Parathyroid adenoma (tissue), 2 donors: ENCODE data around the gene CLOCK.

ENCODE experiments used
- H2AFZ ChIP-seq: fragments of 300-600 bp; sonication (generic); one replicate; pipeline ENCODE4 v1.7.0; 2017; ENCODE audit warnings: antibody characterized with exemption, mild to moderate bottlenecking
- H3K27ac ChIP-seq: fragments of 300-600 bp; sonication (generic); one replicate; pipeline ENCODE4 v1.7.0; 2017
- H3K27me3 ChIP-seq: fragments of 300-600 bp; sonication (generic); one replicate; pipeline ENCODE4 v1.7.0; 2017; ENCODE audit warnings: low read length; ENCODE audit not compliant: control insufficient read depth, insufficient read depth
- H3K36me3 ChIP-seq: fragments of 300-600 bp; sonication (generic); one replicate; pipeline ENCODE4 v1.7.0; 2017; ENCODE audit warnings: low read length; ENCODE audit not compliant: control insufficient read depth, insufficient read depth
- H3K4me1 ChIP-seq: fragments of 300-600 bp; sonication (generic); one replicate; pipeline ENCODE4 v1.7.0; 2017; ENCODE audit warnings: control low read depth
- H3K4me2 ChIP-seq: fragments of 300-600 bp; sonication (generic); one replicate; pipeline ENCODE4 v1.7.0; 2017; ENCODE audit warnings: low read length
- H3K4me3 ChIP-seq: fragments of 300-600 bp; sonication (generic); one replicate; pipeline ENCODE4 v1.7.0; 2017; ENCODE audit warnings: low read depth, low read length
- H3K79me2 ChIP-seq: fragments of 300-600 bp; sonication (generic); one replicate; pipeline ENCODE4 v1.7.0; 2017; ENCODE audit warnings: control low read depth
- H3K9ac ChIP-seq: fragments of 300-600 bp; sonication (generic); one replicate; pipeline ENCODE4 v1.7.0; 2017; ENCODE audit warnings: mild to moderate bottlenecking
- H3K9me3 ChIP-seq: fragments of 300-600 bp; sonication (generic); one replicate; pipeline ENCODE4 v1.7.0; 2017; ENCODE audit warnings: low read length; ENCODE audit not compliant: control insufficient read depth
- TF ChIP-seq, protein P1 (sequence below): fragments of 300-600 bp; sonication (generic); IDR thresholded peaks from one replicate; pipeline ENCODE4 v1.7.0; 2017; ENCODE audit warnings: antibody characterized with exemption, mild to moderate bottlenecking
- donor health status: primary hyperparathyroidism.

The CLOCK gene

DNA sequence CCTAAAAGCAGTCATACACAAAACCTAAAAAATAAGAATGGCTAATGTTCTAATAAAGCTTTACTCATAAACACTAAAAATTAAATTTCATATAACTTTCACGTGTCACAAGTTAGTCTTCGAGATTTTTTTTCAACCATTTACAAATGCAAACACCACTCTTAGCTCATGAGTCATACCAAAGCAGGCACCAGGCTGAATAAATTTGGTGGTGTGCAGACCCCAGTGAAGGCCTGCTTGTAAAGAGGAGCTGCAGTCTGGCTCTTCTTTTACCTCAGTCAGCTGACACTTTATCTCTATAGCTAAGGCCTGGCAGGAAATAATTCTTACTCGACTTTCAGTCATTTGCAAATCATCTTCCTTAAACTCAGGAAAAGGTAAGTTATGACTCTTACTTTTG, 37.4 kb downstream of the CLOCK start:
- no peak overlapping the region for H3K4me2 ChIP-seq

DNA sequence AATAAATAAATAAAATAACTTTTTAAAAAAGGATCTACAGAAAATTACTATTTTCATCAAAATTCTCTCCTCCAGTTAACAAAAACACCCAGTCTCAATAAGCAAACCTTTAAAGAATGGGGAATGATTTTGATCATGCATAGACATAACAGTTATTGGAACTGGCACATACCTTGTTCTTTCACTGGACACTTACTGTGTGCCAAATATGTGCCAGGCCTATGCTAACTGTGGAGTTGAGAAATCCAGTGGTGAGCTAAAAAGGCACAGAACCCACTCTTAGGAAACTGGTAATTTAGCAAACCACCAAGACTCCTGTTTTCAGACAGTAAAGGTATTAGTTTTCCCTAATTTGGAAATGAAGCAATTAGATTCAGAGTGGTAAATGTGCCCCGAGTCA, 39.1 kb downstream of the CLOCK start:
- TF ChIP-seq, protein P1, sequence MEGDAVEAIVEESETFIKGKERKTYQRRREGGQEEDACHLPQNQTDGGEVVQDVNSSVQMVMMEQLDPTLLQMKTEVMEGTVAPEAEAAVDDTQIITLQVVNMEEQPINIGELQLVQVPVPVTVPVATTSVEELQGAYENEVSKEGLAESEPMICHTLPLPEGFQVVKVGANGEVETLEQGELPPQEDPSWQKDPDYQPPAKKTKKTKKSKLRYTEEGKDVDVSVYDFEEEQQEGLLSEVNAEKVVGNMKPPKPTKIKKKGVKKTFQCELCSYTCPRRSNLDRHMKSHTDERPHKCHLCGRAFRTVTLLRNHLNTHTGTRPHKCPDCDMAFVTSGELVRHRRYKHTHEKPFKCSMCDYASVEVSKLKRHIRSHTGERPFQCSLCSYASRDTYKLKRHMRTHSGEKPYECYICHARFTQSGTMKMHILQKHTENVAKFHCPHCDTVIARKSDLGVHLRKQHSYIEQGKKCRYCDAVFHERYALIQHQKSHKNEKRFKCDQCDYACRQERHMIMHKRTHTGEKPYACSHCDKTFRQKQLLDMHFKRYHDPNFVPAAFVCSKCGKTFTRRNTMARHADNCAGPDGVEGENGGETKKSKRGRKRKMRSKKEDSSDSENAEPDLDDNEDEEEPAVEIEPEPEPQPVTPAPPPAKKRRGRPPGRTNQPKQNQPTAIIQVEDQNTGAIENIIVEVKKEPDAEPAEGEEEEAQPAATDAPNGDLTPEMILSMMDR, result no peak
- no peaks in the 10 kb centered on the region for H3K9me3 ChIP-seq
- H3K9ac ChIP-seq, result no peak overlapping the region
- H3K36me3 ChIP-seq, result no peaks in the 10 kb centered on the region
- H3K4me1 ChIP-seq, result no peaks in the 10 kb centered on the region
- H2AFZ ChIP-seq, result no peak overlapping the region
- no peak overlapping the region for H3K27ac ChIP-seq
- no peak overlapping the region for H3K4me2 ChIP-seq
- peaks cover 2% of the 10 kb centered on the region for H3K79me2 ChIP-seq
- no peaks in the 10 kb centered on the region for H3K27me3 ChIP-seq
- H3K4me3 ChIP-seq, result no peak overlapping the region

More for the DNA sequence above, 37.4 kb downstream of the CLOCK start:
- Histone ChIP-seq H3K79me2 (no peaks in the 10 kb centered on the region), H3K27ac (no peak overlapping the region), H3K4me3 (no peak overlapping the region), H3K4me1 (no peaks in the 10 kb centered on the region), H3K9ac (no peak overlapping the region), H3K36me3 (no peaks in the 10 kb centered on the region), H2AFZ (no peak overlapping the region), H3K27me3 (no peaks in the 10 kb centered on the region), H3K9me3 (no peaks in the 10 kb centered on the region)
- TF ChIP-seq, protein P1, result no peak

DNA sequence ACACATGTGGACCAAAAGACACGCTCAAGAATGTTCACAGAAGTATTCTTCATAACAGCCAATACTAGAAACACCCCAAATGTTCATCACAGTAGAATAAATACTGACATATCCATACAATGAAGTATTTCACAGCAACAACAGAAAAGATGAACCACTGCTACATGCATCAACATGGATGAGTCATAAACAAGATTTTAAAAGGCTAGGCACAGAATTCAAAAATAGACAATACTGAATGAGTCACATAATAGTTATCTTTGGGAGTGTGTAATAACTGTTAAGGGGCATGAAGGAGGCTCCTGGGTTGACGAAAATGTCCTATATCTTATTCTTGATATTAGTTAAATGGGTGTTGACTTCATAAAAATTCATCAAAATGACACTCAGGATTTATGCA, 43.5 kb downstream of the CLOCK start:
- Histone ChIP-seq H3K4me2 (no peak overlapping the region), H3K9me3 (no peaks in the 10 kb centered on the region), H3K4me3 (no peak overlapping the region), H3K27ac (no peak overlapping the region), H3K36me3 (no peaks in the 10 kb centered on the region), H3K9ac (no peak overlapping the region), H3K4me1 (no peaks in the 10 kb centered on the region), H3K27me3 (no peaks in the 10 kb centered on the region), H2AFZ (no peak overlapping the region), H3K79me2 (peaks cover 5% of the 10 kb centered on the region)
- TF ChIP-seq, protein P1, result no peak

DNA sequence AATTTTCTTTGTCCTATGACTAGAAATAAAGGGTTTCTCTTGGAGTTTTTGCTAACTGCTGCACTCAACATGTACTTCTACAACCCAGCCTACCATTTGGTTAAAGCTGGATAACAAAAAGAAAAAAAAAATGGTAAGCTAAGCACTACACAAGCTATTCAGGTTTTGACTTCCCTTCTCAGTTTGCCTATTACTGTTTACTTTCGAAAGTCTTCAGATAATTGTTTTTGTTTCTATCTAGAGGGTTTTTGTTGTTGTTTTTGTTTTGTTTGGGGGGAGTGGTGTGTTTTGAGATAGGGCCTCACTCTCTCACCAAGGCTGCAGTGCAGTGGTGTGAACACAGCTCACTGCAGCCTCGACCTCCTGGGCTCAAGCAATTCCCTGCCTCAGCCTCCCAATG, 46.6 kb downstream of the CLOCK start:
- Histone ChIP-seq H3K4me2 (no peak overlapping the region), H3K36me3 (no peaks in the 10 kb centered on the region), H3K9ac (no peak overlapping the region), H3K79me2 (peaks cover 5% of the 10 kb centered on the region), H3K27me3 (no peaks in the 10 kb centered on the region), H2AFZ (no peak overlapping the region), H3K4me3 (no peak overlapping the region), H3K27ac (no peak overlapping the region), H3K9me3 (no peaks in the 10 kb centered on the region), H3K4me1 (no peaks in the 10 kb centered on the region)
- TF ChIP-seq, protein P1, result no peak

DNA sequence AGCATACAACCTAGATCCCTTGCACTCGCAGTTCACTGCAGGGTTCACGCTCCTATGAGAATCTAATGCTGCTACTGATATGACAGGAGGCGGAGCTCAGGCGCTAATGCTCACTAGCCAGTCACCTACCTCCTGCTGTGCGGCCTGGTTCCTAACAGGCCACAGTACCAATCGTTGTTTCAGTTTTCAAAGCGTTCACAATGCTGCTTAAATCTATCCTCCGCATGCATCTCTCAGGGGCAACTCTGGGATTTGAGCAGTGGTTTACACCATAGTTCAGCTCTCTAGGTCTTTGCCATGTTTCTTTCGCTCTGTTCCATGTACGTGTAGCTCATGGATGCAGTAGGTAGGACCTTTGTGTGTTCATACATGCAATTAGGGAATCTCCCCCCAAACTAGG, 47.2 kb downstream of the CLOCK start:
- TF ChIP-seq, protein P1, result no peak
- Histone ChIP-seq H3K4me3 (no peak overlapping the region), H3K4me2 (no peak overlapping the region)

More for the DNA sequence above, 47.2 kb downstream of the CLOCK start:
- Histone ChIP-seq H3K27ac (no peak overlapping the region), H3K9me3 (no peaks in the 10 kb centered on the region), H3K27me3 (no peaks in the 10 kb centered on the region), H3K9ac (no peak overlapping the region), H3K79me2 (peaks cover 5% of the 10 kb centered on the region), H2AFZ (no peak overlapping the region), H3K36me3 (no peaks in the 10 kb centered on the region), H3K4me1 (no peaks in the 10 kb centered on the region)
